ENCODE data around the gene EFHD2. TPM values are rescaled to one million over a fixed set of nuclear protein-coding genes. Genes with fewer than 3 reads are reported as not detected.

The EFHD2 gene
- total RNA-seq, 1 donor from 2014 or later = 6.5 TPM

DNA sequence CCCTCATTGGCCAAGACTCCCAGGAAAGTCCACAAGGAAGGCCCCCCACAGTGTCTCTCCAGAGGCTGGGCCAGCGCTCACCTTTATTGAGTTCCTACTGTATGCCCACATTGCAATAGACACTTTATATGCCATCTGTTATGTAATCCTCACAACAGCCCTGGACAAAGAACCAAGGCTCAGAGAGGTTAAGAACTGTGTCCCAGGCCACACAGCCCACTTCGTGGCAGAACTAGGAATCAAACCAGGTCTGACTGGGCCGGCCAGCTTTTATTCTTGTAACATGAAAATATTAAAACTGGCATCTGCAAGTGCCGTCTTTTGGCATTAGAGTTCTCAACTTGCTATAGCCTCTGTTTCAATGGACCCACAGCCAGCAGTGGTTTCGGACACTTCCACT lies 33.1 kb downstream of the EFHD2 start:
- no peak overlapping the region for H3K4me2 ChIP-seq
- no peak for TF ChIP-seq EZH2 (IDR thresholded peaks at IDR 0.05)
- TF ChIP-seq, protein P1, sequence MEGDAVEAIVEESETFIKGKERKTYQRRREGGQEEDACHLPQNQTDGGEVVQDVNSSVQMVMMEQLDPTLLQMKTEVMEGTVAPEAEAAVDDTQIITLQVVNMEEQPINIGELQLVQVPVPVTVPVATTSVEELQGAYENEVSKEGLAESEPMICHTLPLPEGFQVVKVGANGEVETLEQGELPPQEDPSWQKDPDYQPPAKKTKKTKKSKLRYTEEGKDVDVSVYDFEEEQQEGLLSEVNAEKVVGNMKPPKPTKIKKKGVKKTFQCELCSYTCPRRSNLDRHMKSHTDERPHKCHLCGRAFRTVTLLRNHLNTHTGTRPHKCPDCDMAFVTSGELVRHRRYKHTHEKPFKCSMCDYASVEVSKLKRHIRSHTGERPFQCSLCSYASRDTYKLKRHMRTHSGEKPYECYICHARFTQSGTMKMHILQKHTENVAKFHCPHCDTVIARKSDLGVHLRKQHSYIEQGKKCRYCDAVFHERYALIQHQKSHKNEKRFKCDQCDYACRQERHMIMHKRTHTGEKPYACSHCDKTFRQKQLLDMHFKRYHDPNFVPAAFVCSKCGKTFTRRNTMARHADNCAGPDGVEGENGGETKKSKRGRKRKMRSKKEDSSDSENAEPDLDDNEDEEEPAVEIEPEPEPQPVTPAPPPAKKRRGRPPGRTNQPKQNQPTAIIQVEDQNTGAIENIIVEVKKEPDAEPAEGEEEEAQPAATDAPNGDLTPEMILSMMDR (IDR thresholded peaks at IDR 0.05) = no peak
- TF ChIP-seq EZH2phosphoT487 (IDR thresholded peaks at IDR 0.05) = no peak
- H3K27ac ChIP-seq = no peak overlapping the region
- no peaks in the 10 kb centered on the region for H3F3A ChIP-seq (ENCODE audit: low read depth)
- H3K4me1 ChIP-seq = no peaks in the 10 kb centered on the region
- H3K36me3 ChIP-seq = no peaks in the 10 kb centered on the region
- Mint-ChIP-seq H3K4me1 (peaks cover 2% of the 10 kb centered on the region), H3K36me3 (no peaks in the 10 kb centered on the region), H3K27me3 (ENCODE audit: insufficient read depth, low read depth) (peaks cover 16% of the 10 kb centered on the region), H3K27ac (no peak overlapping the region), H3K4me3 (no peak overlapping the region), H3K9me3 (no peaks in the 10 kb centered on the region)
- no peak overlapping the region for H3K4me3 ChIP-seq
- no peak for DNase-seq (ENCODE audit: low spot score)
- no peaks in the 10 kb centered on the region for H3K9me3 ChIP-seq (ENCODE audit: low read depth)
- no peak overlapping the region for H3K9ac ChIP-seq
- H4K20me1 ChIP-seq (ENCODE audit: low read depth) = no peaks in the 10 kb centered on the region
- no peak overlapping the region for H2AFZ ChIP-seq (replicated peaks)
- no peaks in the 10 kb centered on the region for H3K79me2 ChIP-seq (ENCODE audit: low read depth)
- no peaks in the 10 kb centered on the region for H3K27me3 ChIP-seq

DNA sequence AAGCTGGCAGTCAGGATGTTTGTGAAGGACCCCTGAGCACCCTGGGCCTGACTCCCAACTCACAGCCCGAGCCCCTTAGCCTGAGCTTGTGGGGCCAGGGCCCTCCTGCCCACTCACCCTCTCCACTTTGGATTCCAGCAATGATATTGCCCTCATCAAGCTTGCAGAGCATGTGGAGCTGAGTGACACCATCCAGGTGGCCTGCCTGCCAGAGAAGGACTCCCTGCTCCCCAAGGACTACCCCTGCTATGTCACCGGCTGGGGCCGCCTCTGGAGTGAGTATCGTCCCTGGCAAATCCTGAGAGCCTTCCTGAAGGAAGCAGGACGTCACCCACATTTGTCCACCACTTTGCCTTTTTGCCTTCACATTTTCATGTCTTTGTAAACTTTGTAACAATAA lies 33.6 kb downstream of the EFHD2 start:
- Histone ChIP-seq H3K4me1 (no peaks in the 10 kb centered on the region), H3K4me3 (no peak overlapping the region), H3K36me3 (no peaks in the 10 kb centered on the region), H3K9me3 (ENCODE audit: low read depth) (no peaks in the 10 kb centered on the region), H3K27me3 (no peaks in the 10 kb centered on the region), H3K9ac (no peak overlapping the region), H3K27ac (no peak overlapping the region), H3K4me2 (no peak overlapping the region), H2AFZ (replicated peaks) (no peak overlapping the region), H3K79me2 (ENCODE audit: low read depth) (no peaks in the 10 kb centered on the region), H4K20me1 (ENCODE audit: low read depth) (no peaks in the 10 kb centered on the region), H3F3A (ENCODE audit: low read depth) (no peaks in the 10 kb centered on the region)
- Mint-ChIP-seq H3K27me3 (ENCODE audit: insufficient read depth, low read depth) (peaks cover 16% of the 10 kb centered on the region), H3K4me1 (peaks cover 2% of the 10 kb centered on the region), H3K9me3 (no peaks in the 10 kb centered on the region), H3K36me3 (no peaks in the 10 kb centered on the region), H3K27ac (no peak overlapping the region), H3K4me3 (no peak overlapping the region)
- no peak for DNase-seq (ENCODE audit: low spot score)
- TF ChIP-seq, protein P1 (IDR thresholded peaks at IDR 0.05) = no peak
- TF ChIP-seq EZH2 (IDR thresholded peaks at IDR 0.05) (no peak), EZH2phosphoT487 (IDR thresholded peaks at IDR 0.05) (no peak)

DNA sequence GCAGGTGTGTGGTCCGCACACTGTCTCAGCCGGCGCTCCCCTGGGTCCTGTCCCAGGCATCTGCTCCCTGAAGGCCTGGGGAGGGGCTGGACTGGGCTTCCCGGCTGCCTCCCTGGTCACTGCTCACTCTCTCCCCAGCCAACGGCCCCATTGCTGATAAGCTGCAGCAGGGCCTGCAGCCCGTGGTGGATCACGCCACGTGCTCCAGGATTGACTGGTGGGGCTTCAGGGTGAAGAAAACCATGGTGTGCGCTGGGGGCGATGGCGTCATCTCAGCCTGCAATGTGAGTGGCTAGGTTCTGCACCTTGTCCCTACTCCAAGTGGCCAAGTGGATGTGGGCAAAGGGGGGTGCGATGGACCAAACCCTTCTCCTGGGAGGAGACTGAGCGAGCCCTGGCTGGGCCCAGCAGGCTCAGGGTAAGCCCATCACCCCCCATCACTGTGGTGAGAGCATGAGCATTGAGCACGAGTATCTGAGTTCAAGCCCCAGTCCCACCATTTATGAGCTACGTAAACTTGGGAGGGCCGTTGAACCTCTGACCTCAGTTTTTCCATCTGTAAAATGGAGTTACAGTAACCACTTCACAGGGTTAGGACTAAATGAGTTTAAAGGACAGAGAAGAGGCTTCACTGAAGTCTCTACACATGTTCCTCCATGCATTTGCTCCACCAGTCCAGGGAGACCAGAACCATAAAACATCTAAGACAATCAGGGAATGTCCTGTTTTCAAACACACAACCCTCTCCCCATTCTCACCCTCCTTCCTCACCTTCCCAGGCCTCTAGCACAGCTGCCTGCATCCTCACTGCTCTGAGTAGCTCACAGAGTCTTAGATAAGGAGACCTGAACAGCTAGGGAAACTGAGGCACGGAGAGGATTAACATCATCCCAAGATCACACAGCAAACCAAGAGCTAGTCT lies 35.0 kb downstream of the EFHD2 start:
- Histone ChIP-seq H3F3A (ENCODE audit: low read depth) (no peaks in the 10 kb centered on the region), H3K27ac (no peak overlapping the region), H3K4me2 (no peak overlapping the region), H3K4me1 (no peaks in the 10 kb centered on the region), H3K27me3 (no peaks in the 10 kb centered on the region), H3K79me2 (ENCODE audit: low read depth) (no peaks in the 10 kb centered on the region), H3K9me3 (ENCODE audit: low read depth) (no peaks in the 10 kb centered on the region), H2AFZ (replicated peaks) (no peak overlapping the region), H3K9ac (no peak overlapping the region), H3K4me3 (no peak overlapping the region), H3K36me3 (no peaks in the 10 kb centered on the region), H4K20me1 (ENCODE audit: low read depth) (no peaks in the 10 kb centered on the region)
- Mint-ChIP-seq H3K9me3 (no peaks in the 10 kb centered on the region), H3K27ac (peak overlapping the region; percentile 74), H3K4me3 (no peak overlapping the region), H3K27me3 (ENCODE audit: insufficient read depth, low read depth) (peaks cover 17% of the 10 kb centered on the region), H3K4me1 (peaks cover 2% of the 10 kb centered on the region), H3K36me3 (no peaks in the 10 kb centered on the region)
- DNase-seq (ENCODE audit: low spot score) = no peak
- TF ChIP-seq EZH2phosphoT487 (IDR thresholded peaks at IDR 0.05) = no peak
- TF ChIP-seq, protein P1 (IDR thresholded peaks at IDR 0.05) = no peak
- TF ChIP-seq EZH2 (IDR thresholded peaks at IDR 0.05) = no peak
